ENCODE measurements around the gene EFS.

DNA sequence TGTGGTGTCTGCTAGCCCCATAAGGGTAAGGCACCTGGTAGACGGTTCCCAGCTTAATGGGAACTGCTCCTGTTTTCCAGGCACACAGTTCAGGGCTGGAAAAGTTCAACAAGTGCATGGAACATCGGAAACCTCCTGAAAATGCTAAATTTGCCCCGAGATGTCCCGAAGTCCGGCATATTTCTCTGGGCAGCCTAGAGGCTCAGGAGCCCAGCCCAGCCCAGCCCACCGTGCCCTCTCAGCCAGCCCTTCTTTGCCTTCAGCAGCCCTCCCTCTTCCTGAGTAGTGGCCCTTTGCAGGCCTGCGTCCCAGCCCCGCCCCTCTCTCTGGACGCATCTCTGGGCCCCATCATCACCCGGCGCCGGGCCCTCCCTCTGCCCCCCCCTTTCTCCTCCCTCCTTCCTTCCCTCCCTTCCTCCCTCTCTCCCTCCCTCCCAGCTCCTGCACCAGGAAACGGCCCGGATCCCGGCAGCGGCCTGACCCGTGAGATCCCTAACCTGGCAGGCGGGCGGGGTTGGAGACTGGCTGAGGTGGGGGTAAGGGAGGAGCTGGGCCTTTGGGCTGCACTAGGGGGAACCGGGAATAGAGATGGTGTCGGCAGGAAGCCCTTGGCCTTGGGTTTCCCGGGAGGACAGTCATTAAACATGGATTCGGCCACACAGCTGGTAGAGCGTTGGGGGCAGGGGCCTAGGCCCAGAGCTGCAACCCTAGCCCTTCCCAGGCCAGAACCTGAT lies 58.4 kb downstream of the EFS start, which contains the start of gene BCL2L2:
- TF ChIP-seq, protein P1, sequence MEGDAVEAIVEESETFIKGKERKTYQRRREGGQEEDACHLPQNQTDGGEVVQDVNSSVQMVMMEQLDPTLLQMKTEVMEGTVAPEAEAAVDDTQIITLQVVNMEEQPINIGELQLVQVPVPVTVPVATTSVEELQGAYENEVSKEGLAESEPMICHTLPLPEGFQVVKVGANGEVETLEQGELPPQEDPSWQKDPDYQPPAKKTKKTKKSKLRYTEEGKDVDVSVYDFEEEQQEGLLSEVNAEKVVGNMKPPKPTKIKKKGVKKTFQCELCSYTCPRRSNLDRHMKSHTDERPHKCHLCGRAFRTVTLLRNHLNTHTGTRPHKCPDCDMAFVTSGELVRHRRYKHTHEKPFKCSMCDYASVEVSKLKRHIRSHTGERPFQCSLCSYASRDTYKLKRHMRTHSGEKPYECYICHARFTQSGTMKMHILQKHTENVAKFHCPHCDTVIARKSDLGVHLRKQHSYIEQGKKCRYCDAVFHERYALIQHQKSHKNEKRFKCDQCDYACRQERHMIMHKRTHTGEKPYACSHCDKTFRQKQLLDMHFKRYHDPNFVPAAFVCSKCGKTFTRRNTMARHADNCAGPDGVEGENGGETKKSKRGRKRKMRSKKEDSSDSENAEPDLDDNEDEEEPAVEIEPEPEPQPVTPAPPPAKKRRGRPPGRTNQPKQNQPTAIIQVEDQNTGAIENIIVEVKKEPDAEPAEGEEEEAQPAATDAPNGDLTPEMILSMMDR (IDR thresholded peaks at IDR 0.05), result no peak
- peak in 1 of 2 donors; percentile 49 for TF ChIP-seq POLR2A (IDR thresholded peaks at IDR 0.05)

Measured in suprapubic skin (tissue), 3 donors.